A549 (cell line): Measurements from ENCODE around the gene RNF144A.

ENCODE experiments used
- CEBPB ChIP-seq, 2 experiments: fragments of >200 bp in 1 of 2; sonication (Bioruptor Twin) in 1 of 2; formaldehyde crosslinking in 1 of 2; IDR thresholded peaks; 2 replicates each; pipeline ENCODE4 v1.6.1; 2012 to 2016
- CHD2 ChIP-seq: fragments of 150-350 bp; IDR thresholded peaks from 2 replicates; pipeline ENCODE4 v1.6.1; 2014; ENCODE audit warnings: low read length; ENCODE audit not compliant: partially characterized antibody
- HOXB5 ChIP-seq: fragments of 250-450 bp; sonication (Bioruptor Pico); IDR thresholded peaks from 2 replicates; pipeline ENCODE4 v1.5.0; 2020; ENCODE audit warnings: mild to moderate bottlenecking, moderate library complexity
- RCOR1 ChIP-seq: fragments of 150-350 bp; IDR thresholded peaks from 2 replicates; pipeline ENCODE4 v1.6.1; 2014; ENCODE audit warnings: antibody characterized with exemption, low read length, low read depth
- RFX5 ChIP-seq: fragments of 450-650 bp; IDR thresholded peaks from 2 replicates; pipeline ENCODE4 v1.7.1; 2014; ENCODE audit warnings: antibody characterized with exemption, mild to moderate bottlenecking, moderate library complexity

DNA sequence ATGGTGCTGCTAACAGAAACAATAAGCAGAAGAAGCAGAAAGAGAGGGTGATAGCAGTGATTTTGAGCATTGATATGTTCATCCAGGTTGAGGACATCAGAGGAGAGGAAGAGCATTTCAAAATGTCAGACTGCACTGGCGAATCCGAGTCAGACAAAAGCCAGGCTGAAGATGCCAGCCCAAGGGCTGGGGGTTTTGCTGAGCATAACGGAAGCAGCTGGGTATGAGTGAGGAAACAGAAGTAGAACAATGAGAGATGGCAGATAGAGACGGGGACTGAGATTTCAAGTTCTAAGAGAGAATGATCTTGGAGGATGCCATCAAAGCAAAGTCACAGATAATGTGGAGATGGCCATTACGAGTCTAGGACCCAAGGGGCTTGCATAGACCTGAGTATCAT lies 151.2 kb downstream of the RNF144A start:
- TF ChIP-seq RFX5 (no peak), RCOR1 (no peak), HOXB5 (no peak), CEBPB (IDR thresholded peaks at IDR 0.05) (no peak), CHD2 (no peak)
